CD14-positive monocyte (primary cell): ENCODE measurements around the gene GIGYF2. TPM values are rescaled to one million over a fixed set of nuclear protein-coding genes. Genes with fewer than 3 reads are reported as not detected.

Source experiments
- DNase-seq, 3 donors: peaks; one replicate each; pipeline ENCODE4 v3.0.0-alpha.2; 2011 to 2022
- H2AFZ ChIP-seq: 2 replicates; pipeline ENCODE4 v1.6.0; 2012; ENCODE audit warnings: mild to moderate bottlenecking, low read depth, low read length, inconsistent platforms; ENCODE audit not compliant: insufficient read depth, poor library complexity, severe bottlenecking
- H3K27ac ChIP-seq, 2 donors: 1 replicate in 1 of 2; 2 replicates in 1 of 2; pipeline ENCODE4 v1.5.1; 2012 to 2013; ENCODE audit warnings: low read length in 2 of 2, control low read depth in 1 of 2, inconsistent platforms in 1 of 2, low read depth in 1 of 2, mild to moderate bottlenecking in 1 of 2
- H3K27me3 ChIP-seq, 2 donors: one replicate each; pipeline versions ENCODE4 v1.6.0 to v1.6.1; 2011 to 2013; ENCODE audit warnings: low read length in 2 of 2; ENCODE audit not compliant: control insufficient read depth in 2 of 2, insufficient read depth in 2 of 2
- H3K36me3 ChIP-seq, 2 donors: replicated peaks in 1 of 2; 1 replicate in 1 of 2; 2 replicates in 1 of 2; pipeline versions ENCODE4 v1.5.1 to v1.6.1; 2012 to 2013; ENCODE audit warnings: low read length in 2 of 2, control low read depth in 1 of 2, inconsistent platforms in 1 of 2, mild to moderate bottlenecking in 1 of 2; ENCODE audit not compliant: insufficient read depth in 2 of 2, control insufficient read depth in 1 of 2
- H3K4me1 ChIP-seq, 2 donors: 1 replicate in 1 of 2; 2 replicates in 1 of 2; pipeline versions ENCODE4 v1.5.1 to v1.6.1; 2012 to 2013; ENCODE audit warnings: low read length in 2 of 2, control low read depth in 1 of 2, inconsistent platforms in 1 of 2, mild to moderate bottlenecking in 1 of 2, moderate library complexity in 1 of 2; ENCODE audit not compliant: insufficient read depth in 2 of 2, control insufficient read depth in 1 of 2
- H3K4me2 ChIP-seq: replicated peaks from 2 replicates; pipeline ENCODE3; 2012; ENCODE audit warnings: low read length, moderate library complexity, mild to moderate bottlenecking; ENCODE audit not compliant: poor library complexity, severe bottlenecking; ENCODE audit errors: extremely low read depth
- H3K4me3 ChIP-seq, 3 experiments: fragments of 200-600 bp in 1 of 3; sonication (generic) in 1 of 3; replicated peaks in 1 of 3; 1 replicate in 2 of 3; 2 replicates in 1 of 3; pipeline ENCODE4 v1.5.1; 2011 to 2013; ENCODE audit warnings: low read length in 3 of 3, mild to moderate bottlenecking in 3 of 3, control low read depth in 2 of 3, low read depth in 2 of 3, inconsistent platforms in 1 of 3, moderate library complexity in 1 of 3
- H3K79me2 ChIP-seq: 2 replicates; pipeline ENCODE4 v1.6.0; 2012; ENCODE audit warnings: mild to moderate bottlenecking, control low read depth, inconsistent platforms, low read length, moderate library complexity; ENCODE audit not compliant: insufficient read depth
- H3K9ac ChIP-seq: 2 replicates; pipeline ENCODE4 v1.6.0; 2017; ENCODE audit warnings: low read length, mild to moderate bottlenecking; ENCODE audit not compliant: insufficient read depth, poor library complexity, severe bottlenecking
- H3K9me3 ChIP-seq, 2 donors: replicated peaks in 1 of 2; 1 replicate in 1 of 2; 2 replicates in 1 of 2; pipeline versions ENCODE4 v1.5.1 to v1.6.1; 2012 to 2013; ENCODE audit warnings: low read length in 2 of 2, control low read depth in 1 of 2; ENCODE audit not compliant: control insufficient read depth in 1 of 2, insufficient read depth in 1 of 2
- H4K20me1 ChIP-seq: 2 replicates; pipeline ENCODE4 v1.6.0; 2012; ENCODE audit warnings: mild to moderate bottlenecking, low read length, control low read depth, moderate library complexity; ENCODE audit not compliant: insufficient read depth
- H3K27ac Mint-ChIP-seq, 7 donors: one replicate each; pipeline ENCODE4 v1.8.0; 2020; ENCODE audit warnings: mild to moderate bottlenecking in 7 of 7, mixed read lengths in 7 of 7, moderate library complexity in 6 of 7, inconsistent platforms in 2 of 7
- H3K27me3 Mint-ChIP-seq, 3 donors: one replicate each; pipeline ENCODE4 v1.8.0; 2021 to 2022; ENCODE audit warnings: low read depth in 3 of 3, mild to moderate bottlenecking in 3 of 3, mixed read lengths in 3 of 3, moderate library complexity in 3 of 3, inconsistent platforms in 1 of 3
- H3K36me3 Mint-ChIP-seq, 2 donors: one replicate each; pipeline ENCODE4 v1.8.0; 2020; ENCODE audit warnings: mixed read lengths in 2 of 2, inconsistent platforms in 1 of 2, mild to moderate bottlenecking in 1 of 2
- H3K4me1 Mint-ChIP-seq: one replicate; pipeline ENCODE4 v1.8.0; 2020; ENCODE audit warnings: mild to moderate bottlenecking, mixed read lengths
- H3K4me3 Mint-ChIP-seq, 2 donors: one replicate each; pipeline ENCODE4 v1.8.0; 2020; ENCODE audit warnings: mild to moderate bottlenecking in 2 of 2, mixed read lengths in 2 of 2, moderate library complexity in 1 of 2
- H3K9me3 Mint-ChIP-seq, 7 donors: one replicate each; pipeline ENCODE4 v1.8.0; 2020 to 2022; ENCODE audit warnings: mixed read lengths in 7 of 7, mild to moderate bottlenecking in 6 of 7, moderate library complexity in 6 of 7, inconsistent platforms in 2 of 7
- CTCF ChIP-seq: fragments of 200-600 bp; IDR thresholded peaks from one replicate; pipeline ENCODE4 v1.8.0; 2022; ENCODE audit warnings: antibody characterized with exemption, mild to moderate bottlenecking
- WGBS: methylation state at CpG from one replicate; pipeline ENCODE4 v1.1.5; 2013; ENCODE audit warnings: missing lambda C conversion rate; ENCODE audit not compliant: insufficient coverage; 5-methylcytosine and 5-hydroxymethylcytosine counted together
- intact Hi-C, 2 donors: fragments of 100-400 bp; cut with micrococcal nuclease; formaldehyde crosslinking; loops; one replicate each; pipeline versions ENCODE4 v1.15.0 to v1.15.1; 2023
- polyA plus RNA-seq, 3 donors: library from polyadenylated mRNA; depleted of rRNA in 1 of 3; unstranded in 2 of 3; stranded (reverse) in 1 of 3; fragments of 300-500 nt in 2 of 3; fragments of >200 nt in 1 of 3; fragmentation: Illumina TruSeq in 2 of 3; gene quantifications; 1 replicate in 2 of 3; 2 replicates in 1 of 3; pipeline ENCODE4 v1.2.3, GENCODE V29; 2012 to 2021

The GIGYF2 gene
- polyA plus RNA-seq, 3 donors, result 7.7 to 20.7 (median 17.3) TPM

- Histone ChIP-seq H3K9me3 (no peaks in the 10 kb centered on the region), H3K4me1 (no peaks in the 10 kb centered on the region), H2AFZ (no peak overlapping the region), H3K27me3 (no peaks in the 10 kb centered on the region), H3K4me3 (no peak overlapping the region), H3K36me3 (peaks cover 80 to 89% of the 10 kb centered on the region in 2 donors), H3K27ac (no peak overlapping the region), H3K9ac (no peak overlapping the region), H4K20me1 (peaks cover 4% of the 10 kb centered on the region), H3K79me2 (no peaks in the 10 kb centered on the region), H3K4me2 (no peak overlapping the region)
- no peak for DNase-seq
- intact Hi-C loops, result loop anchor here (10.0 kb wide), 2 partner anchors 202 to 402 kb away; partner anchors contain the start of gene ATG16L1 (in 1 of the 2)
- Mint-ChIP-seq H3K4me1 (no peaks in the 10 kb centered on the region), H3K27ac (no peak overlapping the region), H3K9me3 (no peaks in the 10 kb centered on the region), H3K27me3 (peaks cover 0 to 1% (median 0%) of the 10 kb centered on the region in 3 donors), H3K4me3 (no peak overlapping the region), H3K36me3 (peaks cover 80 to 90% of the 10 kb centered on the region in 2 donors)
- WGBS, result no CpG with 5 or more reads among the region's 2 CpGs
- no peak for TF ChIP-seq CTCF
These were observed 155.5 kb downstream of the GIGYF2 start for GRCh38 chr2:232852676-232853075.

- Histone ChIP-seq H3K36me3 (peaks cover 81 to 89% of the 10 kb centered on the region in 2 donors), H3K27me3 (no peaks in the 10 kb centered on the region), H3K79me2 (no peaks in the 10 kb centered on the region), H3K4me3 (no peak overlapping the region), H3K27ac (no peak overlapping the region), H3K4me1 (no peaks in the 10 kb centered on the region), H4K20me1 (peaks cover 4% of the 10 kb centered on the region), H3K4me2 (no peak overlapping the region), H3K9ac (no peak overlapping the region), H2AFZ (no peak overlapping the region), H3K9me3 (no peaks in the 10 kb centered on the region)
- Mint-ChIP-seq H3K4me3 (no peak overlapping the region), H3K9me3 (no peaks in the 10 kb centered on the region), H3K4me1 (no peaks in the 10 kb centered on the region), H3K36me3 (peaks cover 81 to 90% of the 10 kb centered on the region in 2 donors), H3K27me3 (peaks cover 0 to 1% (median 0%) of the 10 kb centered on the region in 3 donors), H3K27ac (no peak overlapping the region)
- WGBS, result no CpG with 5 or more reads among the region's 7 CpGs
- no peak for TF ChIP-seq CTCF
- intact Hi-C loops, result loop anchor here (10.0 kb wide), 2 partner anchors 201 to 401 kb away; partner anchors contain the start of gene ATG16L1 (in 1 of the 2)
- DNase-seq, result no peak
These were observed 157.0 kb downstream of the GIGYF2 start for GRCh38 chr2:232854082-232854481.
